Measurements from ENCODE around the gene NF1.

GRCh38 chr17:31379597-31380205 lies 284.9 kb downstream of the NF1 start:
- TF ChIP-seq CTCF (tag by site-specific recombination; IDR thresholded peaks at IDR 0.05), result no peak
- TF ChIP-seq ZNF529 (tag by site-specific recombination; IDR thresholded peaks at IDR 0.05; ENCODE audit: insufficient replicate concordance), result no peak
- no peak for TF ChIP-seq ZNF26 (tag by site-specific recombination; IDR thresholded peaks at IDR 0.05)
- no peak for TF ChIP-seq ZNF18 (tag by site-specific recombination; IDR thresholded peaks at IDR 0.05)
- TF ChIP-seq ZNF423 (tag by site-specific recombination; IDR thresholded peaks at IDR 0.05), result no peak
- TF ChIP-seq ZNF146 (tag by site-specific recombination; IDR thresholded peaks at IDR 0.05), result no peak

Data from HEK293 (cell line).